NCI-H526 treated with DMSO at 0.1 percent for 48 hours (cell line): ENCODE measurements around the gene LAT.

Experiments used
- DNase-seq: peaks from one replicate; lab custom pipeline; 2025; lab: John Stamatoyannopoulos, UW

LAT gene

DNA sequence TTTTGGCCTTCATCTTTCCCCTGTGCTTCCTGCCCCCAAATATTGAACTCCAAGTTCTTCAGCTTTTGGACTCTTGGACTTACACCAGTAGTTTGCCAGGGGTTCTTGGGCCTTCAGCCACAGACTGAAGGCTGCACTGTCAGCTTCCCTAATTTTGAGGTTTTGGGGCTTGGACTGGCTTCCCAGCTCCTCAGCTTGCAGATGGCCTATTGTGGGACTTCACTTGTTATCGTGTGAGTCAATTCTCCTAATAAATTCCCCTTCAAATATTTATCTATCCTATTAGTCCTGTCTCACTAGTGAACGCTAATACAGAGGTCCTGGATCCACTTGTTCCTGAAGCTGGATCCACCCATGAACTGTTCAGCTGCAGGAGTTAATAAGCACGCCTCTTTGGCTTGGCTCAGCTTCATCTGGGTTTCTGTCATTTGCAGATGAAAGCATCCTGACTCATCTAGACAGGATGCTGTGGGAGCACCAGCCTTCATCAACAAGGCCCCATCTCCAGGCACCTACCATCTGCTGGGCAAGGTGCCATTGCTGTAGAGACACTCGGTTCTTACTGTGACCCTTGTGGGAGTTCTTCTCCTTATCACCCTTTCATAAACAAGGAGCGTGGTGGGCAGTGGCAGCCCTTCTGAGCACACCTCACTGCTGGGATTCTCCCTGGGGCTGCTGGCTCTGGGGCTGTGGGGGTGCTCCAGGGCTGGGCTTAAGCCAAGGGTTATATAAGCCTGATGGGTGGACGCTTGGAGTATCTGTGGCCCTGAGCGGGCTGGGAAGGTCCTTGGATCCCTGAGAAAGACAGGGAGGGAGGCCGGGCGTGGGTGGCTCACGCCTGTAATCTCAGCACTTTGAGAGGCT lies 23.1 kb downstream of the LAT start:
- DNase-seq = no peak

- no peak for DNase-seq
These were observed 24.4 kb downstream of the LAT start for GRCh38 chr16:29009050-29009837.

DNA sequence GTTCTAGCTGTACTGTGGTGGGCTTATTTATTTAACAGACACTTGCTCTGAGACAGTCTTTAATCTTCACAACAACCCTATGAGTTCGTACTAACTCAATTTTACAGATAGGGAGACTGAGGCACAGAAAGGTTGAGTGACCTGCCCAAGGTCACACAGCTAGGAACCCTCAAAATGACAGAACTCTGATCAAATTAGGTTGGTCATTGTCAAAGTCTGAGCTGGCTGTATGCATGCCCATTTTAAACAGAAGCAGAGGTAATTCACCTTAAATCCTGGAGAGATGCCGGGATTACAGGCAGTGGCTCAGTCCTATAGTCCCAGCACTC lies 24.9 kb downstream of the LAT start:
- DNase-seq = no peak

DNA sequence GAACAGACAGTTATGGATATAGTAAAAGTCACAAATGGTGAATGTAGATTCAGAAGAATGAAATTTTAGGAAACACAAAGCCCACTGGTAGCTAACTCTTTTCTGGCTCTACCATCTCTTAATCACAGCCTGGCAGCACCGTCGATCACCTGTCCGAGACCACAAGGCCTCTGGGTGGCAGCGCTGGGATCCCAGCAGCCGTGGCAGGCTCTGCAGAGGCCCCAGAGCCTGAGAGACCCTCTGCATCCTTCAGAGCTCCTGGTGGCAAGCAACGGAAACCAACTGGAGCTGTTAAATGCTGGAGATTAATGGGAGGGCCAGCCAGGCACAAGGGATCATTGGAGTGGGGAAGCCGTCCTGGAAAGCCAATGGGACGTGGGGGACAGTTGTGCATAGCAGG lies 26.3 kb downstream of the LAT start:
- no peak for DNase-seq

GRCh38 chr16:29011851-29012250 lies 27.0 kb downstream of the LAT start:
- no peak for DNase-seq

- DNase-seq = no peak
These were observed 28.2 kb downstream of the LAT start for GRCh38 chr16:29012913-29013553.

DNA sequence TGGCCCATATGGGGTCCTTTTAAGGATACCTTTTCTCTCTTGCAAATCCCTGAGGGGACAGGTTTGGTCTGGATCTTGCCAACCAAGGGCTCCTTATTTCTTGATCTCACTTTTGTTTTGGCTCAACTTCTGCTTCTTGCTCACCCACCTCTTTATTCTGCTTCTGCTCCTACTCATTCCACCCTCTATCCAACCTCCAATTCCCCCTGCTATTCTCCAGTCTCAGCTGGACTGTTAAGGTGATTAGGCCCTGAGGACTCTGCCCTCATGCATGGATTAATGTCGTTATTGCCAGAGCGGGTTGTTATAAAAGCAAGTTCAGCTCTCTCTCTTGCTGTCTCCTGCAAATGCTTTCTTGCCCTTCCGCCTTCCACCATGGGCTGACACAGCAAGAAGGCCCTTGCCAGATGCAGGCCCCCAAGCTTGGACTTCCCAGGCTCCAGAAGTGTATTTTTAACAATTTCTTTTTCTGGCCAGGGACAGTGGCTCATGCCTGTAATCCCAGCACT lies 29.8 kb downstream of the LAT start:
- no peak for DNase-seq

DNA sequence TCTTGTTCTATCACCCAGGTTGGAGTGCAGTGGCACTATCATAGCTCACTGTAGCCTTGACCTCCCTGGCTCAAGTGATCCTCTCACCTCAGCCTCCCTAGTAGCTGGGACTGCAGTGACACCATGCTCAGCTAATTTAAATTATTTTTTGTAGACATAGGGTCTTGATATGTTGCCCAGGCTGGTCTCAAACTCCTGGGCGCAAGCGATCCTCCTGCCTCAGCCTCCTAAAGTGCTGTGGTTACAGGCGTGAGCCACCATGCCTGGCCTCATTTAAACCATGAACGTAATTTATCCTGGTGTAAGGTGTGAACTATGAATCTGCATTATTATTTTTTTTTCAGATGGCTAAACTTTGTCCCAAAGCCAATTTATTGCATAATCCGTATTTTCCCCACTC lies 37.3 kb downstream of the LAT start:
- no peak for DNase-seq

DNA sequence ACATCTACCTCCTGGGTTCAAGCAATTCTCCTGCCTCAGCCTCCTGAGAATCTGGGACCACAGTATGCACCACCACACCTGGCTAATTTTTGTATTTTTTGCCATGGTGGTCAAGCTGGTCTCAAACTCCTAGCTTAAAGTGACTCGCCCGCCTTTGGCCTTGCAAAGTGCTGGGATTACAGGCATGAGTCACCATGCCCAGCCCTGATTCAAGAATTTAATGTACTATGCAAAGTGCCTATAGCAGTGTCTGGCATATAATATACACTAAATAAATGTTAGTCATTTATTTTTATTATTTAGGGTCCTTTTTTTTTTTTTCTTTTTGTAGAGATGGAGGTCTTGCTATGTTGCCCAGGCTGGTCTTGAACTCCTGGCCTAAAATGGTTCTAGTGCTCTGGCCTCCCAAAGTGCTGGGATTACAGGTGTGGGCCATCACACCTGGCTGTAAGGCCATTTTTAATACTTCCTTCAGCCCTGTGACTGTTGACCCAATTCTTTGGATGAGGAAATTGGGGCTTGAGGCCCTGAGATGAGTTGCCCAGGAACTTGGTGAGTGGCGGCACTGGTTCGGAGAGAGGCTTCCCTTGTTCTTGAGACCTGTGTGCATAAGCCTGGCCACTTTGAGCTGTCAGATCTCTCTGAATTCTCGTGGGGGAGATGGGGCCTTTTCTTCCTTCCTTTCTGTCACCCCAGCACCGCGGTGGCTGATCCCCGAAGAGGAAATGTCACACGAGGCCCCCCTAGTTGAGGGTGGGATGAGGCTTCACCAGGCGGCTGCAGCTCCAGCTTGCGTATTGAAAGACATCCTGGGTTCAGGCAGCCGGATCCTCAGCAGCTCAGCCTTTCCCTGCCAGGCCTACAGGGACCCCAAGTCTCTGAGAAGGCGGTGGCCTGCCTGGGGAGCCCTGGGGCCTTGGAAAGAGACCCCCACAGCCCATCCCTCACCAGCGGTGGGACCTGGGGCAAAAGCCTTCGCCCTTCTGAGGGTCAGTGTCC lies 38.7 kb downstream of the LAT start:
- no peak for DNase-seq

DNA sequence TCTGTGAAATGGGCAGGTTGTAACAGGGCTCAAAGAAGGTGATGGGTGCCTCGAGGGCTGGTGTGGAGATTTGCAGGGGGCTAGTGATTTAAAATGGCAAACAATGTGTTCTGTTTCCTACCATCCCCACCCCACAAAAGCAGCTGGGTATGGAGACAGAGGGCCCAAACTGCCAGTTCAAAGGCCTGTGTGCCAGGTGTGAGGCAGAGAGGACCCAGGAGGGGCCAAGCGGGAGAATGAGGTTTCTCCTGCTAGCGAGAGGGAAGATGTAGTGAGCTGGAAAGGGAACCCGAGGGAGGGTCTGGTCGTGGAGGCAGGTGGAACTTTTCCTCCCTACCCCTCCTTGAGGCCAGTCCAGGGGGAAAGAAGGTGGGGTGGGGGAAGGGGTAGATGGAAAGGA lies 39.4 kb downstream of the LAT start:
- DNase-seq = no peak

DNA sequence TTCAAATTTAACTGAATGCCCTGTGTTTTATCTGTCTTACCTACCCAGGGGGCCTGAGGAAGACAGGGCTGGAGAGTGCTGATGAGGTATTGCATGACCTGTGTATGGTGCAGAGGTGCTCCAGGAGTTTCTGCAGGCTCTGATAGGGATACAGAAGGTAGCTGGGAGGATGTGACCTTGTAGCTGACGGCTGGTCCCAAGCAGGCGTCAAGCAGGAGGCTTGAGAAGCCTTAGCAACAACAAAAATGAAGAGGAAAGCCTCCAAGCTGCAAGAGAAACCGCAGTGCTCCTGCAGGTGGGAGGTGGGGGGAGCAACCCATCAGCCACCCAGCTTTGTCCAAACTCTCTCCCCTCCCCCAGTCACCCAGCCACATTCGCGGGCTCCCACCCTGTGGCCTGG lies 40.4 kb downstream of the LAT start:
- no peak for DNase-seq

DNA sequence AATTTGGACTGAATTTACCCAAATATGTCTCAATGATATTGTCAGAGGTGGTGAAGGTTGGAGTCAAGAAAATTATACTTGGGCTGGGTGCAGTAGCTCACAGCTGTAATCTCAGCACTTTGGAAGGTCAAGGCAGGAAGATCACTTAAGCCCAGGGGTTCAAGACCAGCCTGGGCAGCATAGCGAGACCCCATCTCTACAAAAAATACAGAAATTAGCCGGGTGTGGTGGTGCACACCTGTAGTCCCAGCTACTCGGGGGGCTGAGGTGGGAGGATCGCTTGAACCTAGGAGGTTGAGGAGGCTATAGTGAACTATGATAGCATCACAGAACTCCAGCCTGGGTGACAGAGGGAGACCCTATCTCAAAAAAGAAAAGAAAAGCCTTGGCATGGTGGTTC lies 40.9 kb downstream of the LAT start:
- no peak for DNase-seq

DNA sequence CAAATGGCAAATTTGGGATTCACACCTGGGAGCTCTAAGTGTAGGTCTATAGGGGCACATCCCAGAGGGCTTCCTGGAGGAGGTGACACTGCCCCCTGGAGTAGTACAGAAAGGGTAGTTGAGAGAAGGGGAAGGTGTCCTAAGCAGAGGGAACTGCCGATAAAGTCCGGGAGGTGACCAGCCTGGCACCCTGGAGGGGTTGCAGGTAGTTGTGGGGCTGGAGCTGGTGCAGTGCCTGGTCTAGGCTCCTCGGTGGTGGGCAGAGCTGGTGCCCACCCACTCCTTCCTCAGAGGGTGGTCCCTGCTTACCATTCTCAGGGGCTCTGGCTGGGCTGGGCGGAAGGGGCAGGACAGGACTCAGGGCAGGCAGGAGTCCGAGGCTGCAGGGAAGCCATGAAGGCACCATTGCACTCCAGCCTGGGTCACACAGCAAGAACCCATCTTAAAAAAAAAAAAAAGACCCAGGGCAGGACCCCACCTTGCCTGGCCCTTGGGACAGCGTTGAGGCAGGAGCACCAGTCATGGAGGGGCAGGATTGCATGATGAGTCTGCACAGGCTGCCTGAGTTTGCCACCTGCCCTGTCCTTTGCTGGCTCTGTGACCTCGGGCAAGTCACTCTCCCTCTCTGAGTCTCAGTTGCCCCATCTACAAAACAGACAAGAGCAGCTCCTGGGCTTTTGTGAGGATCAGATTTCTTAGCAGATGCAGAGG lies 43.8 kb downstream of the LAT start:
- no peak for DNase-seq

DNA sequence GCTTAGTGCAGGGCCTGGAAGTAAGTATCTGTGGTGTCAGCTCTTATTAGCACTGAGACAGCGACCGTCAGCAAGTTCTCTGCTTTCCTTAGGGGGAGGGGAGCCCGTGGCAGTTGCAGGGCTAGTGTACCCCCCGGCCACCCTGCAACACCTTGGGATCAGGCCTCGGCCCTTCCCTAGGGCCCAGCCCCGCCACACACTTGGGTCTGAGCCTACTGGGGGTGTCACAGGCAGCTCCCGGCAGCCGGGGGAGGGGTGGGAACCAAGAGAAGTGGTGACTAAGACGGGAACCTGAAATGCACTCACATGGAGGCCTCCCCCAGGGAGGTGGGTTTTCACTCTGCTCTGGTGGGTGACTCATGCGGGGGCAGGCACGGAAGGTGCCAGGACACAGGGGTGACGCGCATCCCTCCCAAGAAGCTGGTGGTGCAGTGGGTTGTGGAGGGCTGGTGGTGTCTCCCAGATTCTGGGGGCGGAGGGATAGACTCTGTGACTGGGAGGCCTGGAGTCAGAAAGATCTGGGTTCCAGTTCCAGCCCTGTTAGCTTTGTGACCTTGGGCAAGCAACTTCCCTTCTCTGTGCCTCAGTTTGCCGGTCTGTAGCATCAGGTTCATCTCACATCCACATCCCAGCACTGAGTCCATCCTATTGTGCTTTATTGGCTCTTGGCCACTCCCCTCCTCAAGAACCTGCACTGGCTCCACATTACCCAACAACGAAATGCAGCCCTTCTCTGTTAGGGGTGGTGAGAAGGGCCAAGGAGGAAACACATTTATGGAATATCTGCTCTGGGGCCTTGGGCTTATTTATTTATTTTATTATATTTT lies 44.5 kb downstream of the LAT start:
- DNase-seq = no peak

- no peak for DNase-seq
These were observed 45.4 kb downstream of the LAT start for GRCh38 chr16:29030086-29030840.
